GM12878 (cell line): ENCODE measurements around the gene LRRC45. TPM values are rescaled to one million over a fixed set of nuclear protein-coding genes. Genes with fewer than 3 reads are reported as not detected.

Source experiments
- ATAC-seq: fragments of 200-7000 bp; cut with Tn5 transposase; 3 replicates; pipeline ENCODE4 v1.9.1; 2020; ENCODE audit warnings: mild to moderate bottlenecking, moderate library complexity
- BruUV-seq: library from RNA; stranded (reverse); fragments of 400-500 nt; replicated peaks from 2 replicates; lab custom pipeline; 2021; lab: Mats Ljungman, UMichigan
- CTCF ChIA-PET: fragments of 300-600 bp; sonication (Branson Sonifier 250); formaldehyde crosslinking; extraction: SDS; loops from one replicate; lab custom pipeline; 2021; ENCODE audit warnings: inconsistent platforms; lab: Yijun Ruan, JAX
- POLR2A ChIA-PET: fragments of 350-600 bp; formaldehyde crosslinking; extraction: SDS; loops from one replicate; lab custom pipeline; 2021; ENCODE audit warnings: inconsistent platforms; lab: Charles Lee
- RAD21 ChIA-PET: fragments of 300-600 bp; sonication (Branson Sonifier 250); formaldehyde crosslinking; loops from one replicate; lab custom pipeline; 2023; ENCODE audit warnings: antibody characterized with exemption; ENCODE audit not compliant: unreplicated experiment; lab: Charles Lee
- SMC1A ChIA-PET: fragments of 300-600 bp; sonication (Branson Sonifier 250); formaldehyde crosslinking; loops from one replicate; lab custom pipeline; 2023; ENCODE audit not compliant: unreplicated experiment, uncharacterized antibody; lab: Charles Lee
- DNase-seq: peaks from one replicate; pipeline ENCODE4 v3.0.0-alpha.2; 2011; ENCODE audit warnings: low read depth, low spot score
- FAIRE-seq: peaks from 3 replicates; lab custom pipeline; 2011; peaks lifted over from hg19 to GRCh38; lab: Jason Lieb, UNC
- H2AFZ ChIP-seq: 2 replicates; pipeline ENCODE4 v1.6.0; 2011; ENCODE audit warnings: low read depth, low read length, control low read depth; ENCODE audit not compliant: control insufficient read depth
- H3K27ac ChIP-seq: 2 replicates; pipeline ENCODE4 v1.5.1; 2011; ENCODE audit warnings: control low read depth; ENCODE audit not compliant: control insufficient read depth, insufficient read depth
- H3K27me3 ChIP-seq, 2 experiments: replicated peaks in 1 of 2; 2 replicates each; pipeline versions ENCODE4 v1.6.0 to v1.6.1; 2011; ENCODE audit warnings: low read length in 1 of 2; ENCODE audit not compliant: control insufficient read depth in 2 of 2, insufficient read depth in 2 of 2
- H3K36me3 ChIP-seq, 2 experiments: 2 replicates each; pipeline ENCODE4 v1.5.1; 2011; ENCODE audit warnings: low read length in 1 of 2; ENCODE audit not compliant: control insufficient read depth in 2 of 2, insufficient read depth in 2 of 2
- H3K4me1 ChIP-seq: 2 replicates; pipeline ENCODE4 v1.6.1; 2011; ENCODE audit warnings: mild to moderate bottlenecking, low read length, moderate library complexity, mixed read lengths; ENCODE audit not compliant: control insufficient read depth, insufficient read depth
- H3K4me2 ChIP-seq: 2 replicates; pipeline ENCODE4 v1.6.0; 2011; ENCODE audit warnings: control low read depth; ENCODE audit not compliant: control insufficient read depth, insufficient read depth
- H3K4me3 ChIP-seq: fragments of 200-600 bp; sonication (generic); 2 replicates; pipeline ENCODE4 v1.5.1; 2016
- H3K79me2 ChIP-seq: 2 replicates; pipeline ENCODE4 v1.6.0; 2011; ENCODE audit warnings: low read length; ENCODE audit not compliant: control insufficient read depth, insufficient read depth
- H3K9ac ChIP-seq: 2 replicates; pipeline ENCODE4 v1.8.0; 2011; ENCODE audit warnings: low read length, control low read depth, mixed read lengths; ENCODE audit not compliant: control insufficient read depth, insufficient read depth
- H3K9me3 ChIP-seq: replicated peaks from 3 replicates; pipeline ENCODE4 v1.5.1; 2011; ENCODE audit warnings: mild to moderate bottlenecking, low read length; ENCODE audit not compliant: control insufficient read depth, insufficient read depth
- H4K20me1 ChIP-seq: 2 replicates; pipeline ENCODE4 v1.6.0; 2011; ENCODE audit not compliant: control insufficient read depth, insufficient read depth
- CBFB ChIP-seq: IDR thresholded peaks from 2 replicates; pipeline ENCODE4 v1.6.1; 2016; ENCODE audit warnings: antibody characterized with exemption, low read depth
- CREB1 ChIP-seq: IDR thresholded peaks from 2 replicates; pipeline ENCODE4 v1.6.1; 2012; ENCODE audit warnings: low read depth, mild to moderate bottlenecking, inconsistent platforms
- HCFC1 ChIP-seq: fragments of 150-350 bp; IDR thresholded peaks from 2 replicates; pipeline ENCODE4 v1.6.1; 2014; ENCODE audit warnings: low read length
- IKZF1 ChIP-seq: fragments of 450-650 bp; conservative IDR thresholded peaks from 2 replicates; pipeline ENCODE4 v1.6.1; 2017; ENCODE audit warnings: antibody characterized with exemption, mild to moderate bottlenecking
- KAT2A ChIP-seq: conservative IDR thresholded peaks from 2 replicates; pipeline ENCODE4 v1.6.1; 2011; ENCODE audit warnings: low read depth, low read length; ENCODE audit not compliant: control insufficient read depth
- MXI1 ChIP-seq: fragments of 150-350 bp; IDR thresholded peaks from 2 replicates; pipeline ENCODE4 v1.6.1; 2011; ENCODE audit warnings: low read depth, mild to moderate bottlenecking, inconsistent platforms, low read length, improper control_type of control experiment
- MYC ChIP-seq: IDR thresholded peaks from 2 replicates; pipeline ENCODE4 v1.6.1; 2011; ENCODE audit warnings: mild to moderate bottlenecking, low read length, moderate library complexity, inconsistent platforms; ENCODE audit not compliant: insufficient read depth, insufficient replicate concordance, insufficient read length, severe bottlenecking
- NFXL1 ChIP-seq: fragments of 450-650 bp; IDR thresholded peaks from 2 replicates; pipeline ENCODE4 v1.6.1; 2017; ENCODE audit warnings: antibody characterized with exemption, mild to moderate bottlenecking, borderline replicate concordance
- NR2C2 ChIP-seq: IDR thresholded peaks from 2 replicates; pipeline ENCODE4 v1.6.1; 2011; ENCODE audit warnings: borderline replicate concordance, low read depth; ENCODE audit not compliant: control insufficient read depth, insufficient read length
- POLR2AphosphoS2 ChIP-seq: IDR thresholded peaks from 2 replicates; pipeline ENCODE4 v1.6.1; 2011; ENCODE audit warnings: low read depth, mild to moderate bottlenecking, low read length, improper control_type of control experiment, moderate library complexity
- RBBP5 ChIP-seq: fragments of 200-600 bp; sonication (generic); conservative IDR thresholded peaks from 2 replicates; pipeline ENCODE4 v1.6.1; 2016
- RFX5 ChIP-seq: IDR thresholded peaks from 2 replicates; pipeline ENCODE4 v1.6.1; 2011; ENCODE audit warnings: low read depth, low read length, improper control_type of control experiment
- SMAD5 ChIP-seq: IDR thresholded peaks from 2 replicates; pipeline ENCODE4 v1.6.1; 2016; ENCODE audit warnings: antibody characterized with exemption, low read depth
- ZSCAN29 ChIP-seq: fragments of 450-650 bp; IDR thresholded peaks from 2 replicates; pipeline ENCODE4 v1.6.1; 2017; ENCODE audit warnings: mild to moderate bottlenecking, moderate library complexity
- WGBS: methylation state at CpG from one replicate; pipeline ENCODE4 v1.1.6; 2016; ENCODE audit warnings: low lambda C conversion rate; ENCODE audit not compliant: insufficient replicate concordance, insufficient coverage; ENCODE audit errors: missing lambda C conversion rate; 5-methylcytosine and 5-hydroxymethylcytosine counted together
- in situ Hi-C: fragments of 300-500 bp; cut with MboI; formaldehyde crosslinking; loops from 9 replicates; pipeline ENCODE4 v1.14.3; 2018; ENCODE audit warnings: mixed read lengths
- intact Hi-C: fragments of 100-400 bp; cut with micrococcal nuclease; formaldehyde crosslinking; loops from one replicate; pipeline ENCODE4 v1.14.2; 2022; ENCODE audit not compliant: unreplicated experiment
- polyA plus RNA-seq, 11 experiments: library from polyadenylated mRNA; depleted of rRNA in 4 of 11; unstranded in 6 of 11; stranded (reverse) in 5 of 11; fragments of >200 nt; fragmentation: Nextera tagmentation in 4 of 11; fragmentation: Illumina TruSeq in 1 of 11; extraction: Ambion mirVana in 4 of 11; extraction: Trizol in 1 of 11; gene quantifications; 1 replicate in 1 of 11; 2 replicates in 10 of 11; pipeline versions ENCODE4 v1.2.1 to v1.2.3, GENCODE V29; 2011 to 2016; ENCODE audit warnings: inconsistent platforms in 2 of 11, missing spikeins in 2 of 11, low read depth in 1 of 11
- total RNA-seq, 4 experiments: library from RNA; depleted of rRNA in 3 of 4; stranded (reverse); fragments of >200 nt in 3 of 4; fragmentation: Illumina TruSeq in 1 of 4; extraction: Trizol in 1 of 4; gene quantifications; 2 replicates each; pipeline versions ENCODE4 v1.2.1 to v1.2.3, GENCODE V29; 2013 to 2021
- TF ChIP-seq, protein P1 (sequence below): fragments of 150-350 bp; IDR thresholded peaks from 2 replicates; pipeline ENCODE4 v1.6.1; 2016; ENCODE audit warnings: low read depth, low read length
- TF ChIP-seq, protein P2 (sequence below): fragments of 450-650 bp; IDR thresholded peaks from 2 replicates; pipeline ENCODE4 v1.6.1; 2018; ENCODE audit warnings: borderline replicate concordance, mild to moderate bottlenecking; ENCODE audit not compliant: partially characterized antibody
- TF ChIP-seq, protein P3 (sequence below): IDR thresholded peaks from 2 replicates; pipeline ENCODE4 v1.6.1; 2012; ENCODE audit warnings: low read depth, low read length, improper control_type of control experiment

The LRRC45 gene
- total and polyA plus RNA-seq, 10 of the 15 experiments (the other 5 are each of a cell fraction or from before 2014, with no cell fraction given), result 0.03 to 27.7 (median 10.4) TPM

DNA sequence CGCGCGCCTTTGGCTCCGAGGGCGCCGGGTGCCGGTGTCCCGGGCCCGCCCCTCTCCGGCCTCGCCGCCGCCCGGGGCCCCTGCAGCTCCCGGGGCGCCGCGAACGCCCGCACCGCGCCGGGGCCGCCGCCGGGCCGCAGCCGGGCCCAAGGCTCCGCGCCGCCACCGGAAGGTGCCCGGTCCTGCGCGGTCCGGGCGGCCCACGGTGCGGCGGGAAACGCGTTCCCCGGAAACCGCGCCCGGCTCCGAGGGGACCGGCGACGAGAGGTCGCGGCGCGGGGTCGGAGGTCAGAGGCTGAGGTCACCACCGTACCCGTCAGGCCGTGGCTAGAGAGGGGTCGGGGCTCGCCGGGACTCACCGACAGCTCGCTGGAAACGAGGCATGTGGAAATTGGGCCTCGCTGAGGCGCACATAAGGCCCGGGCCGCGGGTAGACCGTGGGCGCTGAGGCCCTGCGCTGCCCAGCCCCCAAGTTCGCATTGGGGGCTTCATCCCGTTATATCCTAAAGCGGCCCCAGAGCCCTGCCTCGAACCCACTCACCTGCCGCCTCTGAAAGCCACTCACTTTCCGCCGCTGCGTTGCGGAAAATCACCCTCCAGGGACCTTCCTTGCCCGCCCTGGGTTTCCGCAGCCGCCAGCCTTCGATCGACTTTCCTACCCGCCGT lies 42.7 kb downstream of the LRRC45 start, which contains the start of gene DUS1L:
TSS of gene DUS1L (minus strand) at position 167 of the 666 bp plus-strand sequence. CDS start 745 bp downstream, outside the sequence.
- Histone ChIP-seq H4K20me1 (no peaks in the 10 kb centered on the region), H3K4me3 (peak within 1 kb of the TSS; percentile 90), H3K4me2 (peak within 1 kb of the TSS; percentile 82), H3K79me2 (peaks cover 20% of the 10 kb centered on the region), H3K27ac (peak within 1 kb of the TSS; percentile 65), H3K27me3 (no peaks in the 10 kb centered on the region), H3K9ac (peak within 1 kb of the TSS; percentile 90), H3K36me3 (peaks cover 3 to 4% of the 10 kb centered on the region in 2 experiments; a peak in 3 of 4 replicates), H3K9me3 (no peaks in the 10 kb centered on the region), H2AFZ (peak within 1 kb of the TSS; percentile 85), H3K4me1 (peaks cover 8% of the 10 kb centered on the region)
- ATAC-seq (peak; percentile 75), FAIRE-seq (peak; percentile 56), DNase-seq (no peak)
- ChIA-PET CTCF (interaction anchor here (1.0 kb wide), 2 partner anchors 28 to 31 kb away, joined by 3 to 5 read pairs; partner anchors contain the start of gene DCXR), POLR2A (interaction anchor here (0.6 to 1.5 kb wide), 5 partner anchors 10 to 66 kb away, joined by 3 to 8 read pairs (median 4); partner anchors contain the start of genes DCXR and FASN), RAD21 (no interaction called here), SMC1A (interaction anchor here (2.2 kb wide), 1 partner anchor 28 kb away, joined by 5 read pairs; the partner anchor contains the start of gene DCXR)
- 11% methylated on average over 69 of the region's 88 CpGs for WGBS
- in situ Hi-C loops (no loop called here), intact Hi-C loops (no loop called here)
- TSS peak; percentile 93 for BruUV-seq
- TF ChIP-seq, protein P1, sequence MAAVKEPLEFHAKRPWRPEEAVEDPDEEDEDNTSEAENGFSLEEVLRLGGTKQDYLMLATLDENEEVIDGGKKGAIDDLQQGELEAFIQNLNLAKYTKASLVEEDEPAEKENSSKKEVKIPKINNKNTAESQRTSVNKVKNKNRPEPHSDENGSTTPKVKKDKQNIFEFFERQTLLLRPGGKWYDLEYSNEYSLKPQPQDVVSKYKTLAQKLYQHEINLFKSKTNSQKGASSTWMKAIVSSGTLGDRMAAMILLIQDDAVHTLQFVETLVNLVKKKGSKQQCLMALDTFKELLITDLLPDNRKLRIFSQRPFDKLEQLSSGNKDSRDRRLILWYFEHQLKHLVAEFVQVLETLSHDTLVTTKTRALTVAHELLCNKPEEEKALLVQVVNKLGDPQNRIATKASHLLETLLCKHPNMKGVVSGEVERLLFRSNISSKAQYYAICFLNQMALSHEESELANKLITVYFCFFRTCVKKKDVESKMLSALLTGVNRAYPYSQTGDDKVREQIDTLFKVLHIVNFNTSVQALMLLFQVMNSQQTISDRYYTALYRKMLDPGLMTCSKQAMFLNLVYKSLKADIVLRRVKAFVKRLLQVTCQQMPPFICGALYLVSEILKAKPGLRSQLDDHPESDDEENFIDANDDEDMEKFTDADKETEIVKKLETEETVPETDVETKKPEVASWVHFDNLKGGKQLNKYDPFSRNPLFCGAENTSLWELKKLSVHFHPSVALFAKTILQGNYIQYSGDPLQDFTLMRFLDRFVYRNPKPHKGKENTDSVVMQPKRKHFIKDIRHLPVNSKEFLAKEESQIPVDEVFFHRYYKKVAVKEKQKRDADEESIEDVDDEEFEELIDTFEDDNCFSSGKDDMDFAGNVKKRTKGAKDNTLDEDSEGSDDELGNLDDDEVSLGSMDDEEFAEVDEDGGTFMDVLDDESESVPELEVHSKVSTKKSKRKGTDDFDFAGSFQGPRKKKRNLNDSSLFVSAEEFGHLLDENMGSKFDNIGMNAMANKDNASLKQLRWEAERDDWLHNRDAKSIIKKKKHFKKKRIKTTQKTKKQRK, result no peak
- TF ChIP-seq SMAD5 (no peak), HCFC1 (peak; percentile 88), MYC (no peak), RFX5 (peak; percentile 31; the same call in 1 of the 2 replicates), NFXL1 (no peak), ZSCAN29 (peak; percentile 78; the same call in 1 of the 2 replicates), NR2C2 (peak; percentile 83), CBFB (no peak), CREB1 (peak; percentile 65), POLR2AphosphoS2 (peak; percentile 82), IKZF1 (peak; percentile 94), KAT2A (no peak), RBBP5 (no peak), MXI1 (peak; percentile 82)
- TF ChIP-seq, protein P2, sequence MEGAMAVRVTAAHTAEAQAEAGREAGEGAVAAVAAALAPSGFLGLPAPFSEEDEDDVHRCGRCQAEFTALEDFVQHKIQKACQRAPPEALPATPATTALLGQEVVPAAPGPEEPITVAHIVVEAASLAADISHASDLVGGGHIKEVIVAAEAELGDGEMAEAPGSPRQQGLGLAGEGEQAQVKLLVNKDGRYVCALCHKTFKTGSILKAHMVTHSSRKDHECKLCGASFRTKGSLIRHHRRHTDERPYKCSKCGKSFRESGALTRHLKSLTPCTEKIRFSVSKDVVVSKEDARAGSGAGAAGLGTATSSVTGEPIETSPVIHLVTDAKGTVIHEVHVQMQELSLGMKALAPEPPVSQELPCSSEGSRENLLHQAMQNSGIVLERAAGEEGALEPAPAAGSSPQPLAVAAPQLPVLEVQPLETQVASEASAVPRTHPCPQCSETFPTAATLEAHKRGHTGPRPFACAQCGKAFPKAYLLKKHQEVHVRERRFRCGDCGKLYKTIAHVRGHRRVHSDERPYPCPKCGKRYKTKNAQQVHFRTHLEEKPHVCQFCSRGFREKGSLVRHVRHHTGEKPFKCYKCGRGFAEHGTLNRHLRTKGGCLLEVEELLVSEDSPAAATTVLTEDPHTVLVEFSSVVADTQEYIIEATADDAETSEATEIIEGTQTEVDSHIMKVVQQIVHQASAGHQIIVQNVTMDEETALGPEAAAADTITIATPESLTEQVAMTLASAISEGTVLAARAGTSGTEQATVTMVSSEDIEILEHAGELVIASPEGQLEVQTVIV, result peak; percentile 26
- TF ChIP-seq, protein P3, sequence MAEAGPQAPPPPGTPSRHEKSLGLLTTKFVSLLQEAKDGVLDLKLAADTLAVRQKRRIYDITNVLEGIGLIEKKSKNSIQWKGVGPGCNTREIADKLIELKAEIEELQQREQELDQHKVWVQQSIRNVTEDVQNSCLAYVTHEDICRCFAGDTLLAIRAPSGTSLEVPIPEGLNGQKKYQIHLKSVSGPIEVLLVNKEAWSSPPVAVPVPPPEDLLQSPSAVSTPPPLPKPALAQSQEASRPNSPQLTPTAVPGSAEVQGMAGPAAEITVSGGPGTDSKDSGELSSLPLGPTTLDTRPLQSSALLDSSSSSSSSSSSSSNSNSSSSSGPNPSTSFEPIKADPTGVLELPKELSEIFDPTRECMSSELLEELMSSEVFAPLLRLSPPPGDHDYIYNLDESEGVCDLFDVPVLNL, result no peak
